A549 (cell line): ENCODE measurements around the gene CCDC43. TPM values are rescaled to one million over a fixed set of nuclear protein-coding genes. Genes with fewer than 3 reads are reported as not detected.
"Not testable (repeated sequence)": the region's sequence is repeated elsewhere in the genome, so short reads cannot be mapped to it uniquely, and the experiment has no call there.

Experiments
- ATAC-seq, 2 experiments: fragments of 200-7000 bp in 1 of 2; fragments of >200 bp in 1 of 2; cut with Nextera tagmentation in 1 of 2; cut with Tn5 transposase in 1 of 2; 3 replicates each; pipeline versions ENCODE4 v1.8.0 to v1.9.1; 2018 to 2020; ENCODE audit warnings: mild to moderate bottlenecking in 1 of 2, moderate library complexity in 1 of 2
- CTCF ChIA-PET: fragments of 300-600 bp; sonication (Branson Sonifier 250); formaldehyde crosslinking; extraction: SDS; loops from one replicate; lab custom pipeline; 2021; ENCODE audit warnings: antibody characterized with exemption, inconsistent platforms; lab: Yijun Ruan, JAX
- POLR2A ChIA-PET: fragments of 350-600 bp; formaldehyde crosslinking; extraction: SDS; loops from one replicate; lab custom pipeline; 2021; ENCODE audit warnings: antibody characterized with exemption, inconsistent platforms; lab: Yijun Ruan, JAX
- DNase-seq, 2 experiments: peaks; one replicate each; pipeline versions ENCODE4 v3.0.0 to v3.0.0-alpha.2; 2011 to 2016; ENCODE audit warnings: low read depth in 1 of 2, low spot score in 1 of 2
- FAIRE-seq: peaks from 2 replicates; lab custom pipeline; 2011; peaks lifted over from hg19 to GRCh38; lab: Jason Lieb, UNC
- H3K27ac ChIP-seq, 2 experiments: fragments of >200 bp; sonication (Bioruptor Twin); formaldehyde crosslinking; 3 replicates each; pipeline ENCODE4 v1.5.1; 2016 to 2017
- H3K4me1 ChIP-seq: fragments of >200 bp; sonication (Bioruptor Twin); formaldehyde crosslinking; 3 replicates; pipeline ENCODE4 v1.6.1; 2016
- H3K4me2 ChIP-seq: fragments of >200 bp; sonication (Bioruptor Twin); formaldehyde crosslinking; 3 replicates; pipeline ENCODE4 v1.6.1; 2016
- H3K4me3 ChIP-seq: fragments of >200 bp; sonication (Bioruptor Twin); formaldehyde crosslinking; 3 replicates; pipeline ENCODE4 v1.5.1; 2016
- H3K9me3 ChIP-seq: fragments of >200 bp; sonication (Bioruptor Twin); formaldehyde crosslinking; 3 replicates; pipeline ENCODE4 v1.6.1; 2016
- CBX2 ChIP-seq: fragments of 200-600 bp; sonication (generic); IDR thresholded peaks from 2 replicates; pipeline ENCODE4 v1.6.1; 2016; ENCODE audit warnings: low read depth, mild to moderate bottlenecking, borderline replicate concordance
- CHD4 ChIP-seq: fragments of 200-600 bp; sonication (generic); IDR thresholded peaks from 2 replicates; pipeline ENCODE4 v1.6.1; 2016; ENCODE audit warnings: antibody characterized with exemption, mild to moderate bottlenecking, borderline replicate concordance
- FOSB ChIP-seq: fragments of 250-450 bp; sonication (Bioruptor Pico); IDR thresholded peaks from 2 replicates; pipeline ENCODE4 v1.5.0; 2020; ENCODE audit warnings: mild to moderate bottlenecking, moderate library complexity
- GATA3 ChIP-seq: IDR thresholded peaks from 2 replicates; pipeline ENCODE4 v1.6.1; 2012; ENCODE audit warnings: borderline replicate concordance
- HOXB13 ChIP-seq: fragments of 250-450 bp; sonication (Bioruptor Pico); IDR thresholded peaks from 2 replicates; pipeline ENCODE4 v1.5.0; 2020; ENCODE audit warnings: low read depth, mild to moderate bottlenecking, moderate library complexity
- JUNB ChIP-seq: fragments of >200 bp; sonication (Bioruptor Twin); formaldehyde crosslinking; IDR thresholded peaks from 2 replicates; pipeline ENCODE4 v1.6.1; 2016
- KDM1A ChIP-seq: fragments of 200-600 bp; sonication (generic); IDR thresholded peaks from 2 replicates; pipeline ENCODE4 v1.6.1; 2016; ENCODE audit warnings: low read depth, mild to moderate bottlenecking
- MAZ ChIP-seq: fragments of 150-350 bp; IDR thresholded peaks from 2 replicates; pipeline ENCODE4 v1.6.1; 2014; ENCODE audit warnings: antibody characterized with exemption, low read depth, low read length, borderline replicate concordance
- MYC ChIP-seq: IDR thresholded peaks from 2 replicates; pipeline ENCODE4 v1.6.1; 2012; ENCODE audit warnings: mild to moderate bottlenecking, inconsistent platforms, low read length, improper control_type of control experiment, borderline replicate concordance
- TFCP2L1 ChIP-seq: fragments of 250-450 bp; sonication (Bioruptor Pico); IDR thresholded peaks from 2 replicates; pipeline ENCODE4 v1.5.0; 2021; ENCODE audit warnings: mild to moderate bottlenecking
- TP53 ChIP-seq: fragments of 250-450 bp; sonication (Bioruptor Pico); IDR thresholded peaks from 2 replicates; pipeline ENCODE4 v1.5.0; 2021; ENCODE audit warnings: mild to moderate bottlenecking, moderate library complexity
- ZNF302 ChIP-seq: fragments of 250-450 bp; sonication (Bioruptor Pico); IDR thresholded peaks from 2 replicates; pipeline ENCODE4 v1.9.0; 2021; ENCODE audit warnings: inconsistent platforms, mild to moderate bottlenecking, moderate library complexity
- WGBS: methylation state at CpG from one replicate; pipeline ENCODE4 v1.1.6; 2017; ENCODE audit errors: missing lambda C conversion rate; 5-methylcytosine and 5-hydroxymethylcytosine counted together
- polyA plus RNA-seq, 4 experiments: library from polyadenylated mRNA; depleted of rRNA in 3 of 4; stranded (reverse); fragments of >200 nt; fragmentation: RNase III in 1 of 4; extraction: RNeasy Plus Mini Kit Qiagen cat#74134 plus additional on column Dnase treatment in 1 of 4; gene quantifications; 2 replicates in 3 of 4; 3 replicates in 1 of 4; pipeline ENCODE4 v1.2.3, GENCODE V29; 2011 to 2017
- TF ChIP-seq, protein P1 (sequence below): fragments of 150-350 bp; IDR thresholded peaks from 2 replicates; pipeline ENCODE4 v1.6.1; 2014; ENCODE audit warnings: low read depth, mild to moderate bottlenecking, low read length
- TF ChIP-seq, protein P2 (sequence below): fragments of >200 bp; sonication (Bioruptor Twin); formaldehyde crosslinking; IDR thresholded peaks from 3 replicates; pipeline ENCODE4 v1.6.1; 2016
- TF ChIP-seq, protein P3 (sequence below): fragments of >200 bp; sonication (Bioruptor Twin); formaldehyde crosslinking; IDR thresholded peaks from 3 replicates; pipeline ENCODE4 v1.5.1; 2016
- TF ChIP-seq, protein P4 (sequence below): fragments of 250-450 bp; sonication (Bioruptor Pico); IDR thresholded peaks from 2 replicates; pipeline ENCODE4 v1.5.0; 2020; ENCODE audit warnings: low read depth, mild to moderate bottlenecking, moderate library complexity

The CCDC43 gene
- polyA plus RNA-seq, 2 of the 4 experiments (the other 2 are of a cell fraction): 34.3 to 37.3 TPM

DNA sequence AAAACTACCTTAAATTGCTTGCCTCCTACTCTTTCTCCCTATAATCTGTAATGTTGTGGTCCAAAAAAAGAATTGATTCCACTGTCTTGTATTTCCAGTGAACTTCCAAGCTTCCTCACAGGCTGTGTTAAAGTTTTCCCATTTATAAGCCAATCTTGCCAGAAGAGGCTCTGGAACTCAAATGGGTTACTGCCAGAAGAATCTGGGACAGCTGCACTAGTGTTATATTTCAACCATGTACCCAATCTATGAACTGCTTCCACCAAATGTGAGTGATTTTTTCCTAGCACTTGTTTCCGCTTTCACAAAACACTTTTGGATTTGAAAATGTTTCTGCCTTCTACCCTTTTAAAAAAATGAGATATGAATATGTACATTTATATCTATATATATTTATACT, 1.8 kb downstream of the CCDC43 start:
- WGBS: 95% methylated on average over 1 of the region's 1 CpG
- H3K27ac ChIP-seq: no peak overlapping the region
- no peak for ATAC-seq
- TF ChIP-seq, protein P1, sequence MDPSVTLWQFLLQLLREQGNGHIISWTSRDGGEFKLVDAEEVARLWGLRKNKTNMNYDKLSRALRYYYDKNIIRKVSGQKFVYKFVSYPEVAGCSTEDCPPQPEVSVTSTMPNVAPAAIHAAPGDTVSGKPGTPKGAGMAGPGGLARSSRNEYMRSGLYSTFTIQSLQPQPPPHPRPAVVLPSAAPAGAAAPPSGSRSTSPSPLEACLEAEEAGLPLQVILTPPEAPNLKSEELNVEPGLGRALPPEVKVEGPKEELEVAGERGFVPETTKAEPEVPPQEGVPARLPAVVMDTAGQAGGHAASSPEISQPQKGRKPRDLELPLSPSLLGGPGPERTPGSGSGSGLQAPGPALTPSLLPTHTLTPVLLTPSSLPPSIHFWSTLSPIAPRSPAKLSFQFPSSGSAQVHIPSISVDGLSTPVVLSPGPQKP: no peak
- TF ChIP-seq CBX2: no peak
- TF ChIP-seq, protein P2, sequence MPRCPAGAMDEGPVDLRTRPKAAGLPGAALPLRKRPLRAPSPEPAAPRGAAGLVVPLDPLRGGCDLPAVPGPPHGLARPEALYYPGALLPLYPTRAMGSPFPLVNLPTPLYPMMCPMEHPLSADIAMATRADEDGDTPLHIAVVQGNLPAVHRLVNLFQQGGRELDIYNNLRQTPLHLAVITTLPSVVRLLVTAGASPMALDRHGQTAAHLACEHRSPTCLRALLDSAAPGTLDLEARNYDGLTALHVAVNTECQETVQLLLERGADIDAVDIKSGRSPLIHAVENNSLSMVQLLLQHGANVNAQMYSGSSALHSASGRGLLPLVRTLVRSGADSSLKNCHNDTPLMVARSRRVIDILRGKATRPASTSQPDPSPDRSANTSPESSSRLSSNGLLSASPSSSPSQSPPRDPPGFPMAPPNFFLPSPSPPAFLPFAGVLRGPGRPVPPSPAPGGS: no peak
- TF ChIP-seq CHD4: no peak
- TF ChIP-seq JUNB: no peak
- peaks cover 21% of the 10 kb centered on the region for H3K4me1 ChIP-seq
- no peak for DNase-seq
- H3K4me3 ChIP-seq: no peak overlapping the region
- 0 out of 3 replicates have a peak overlapping the region, but pooled peaks have one; percentile 92 for H3K4me2 ChIP-seq
- ChIA-PET CTCF (interaction anchor here (0.6 to 3.2 kb wide), 7 partner anchors 9 to 220 kb away, joined by 3 to 24 read pairs (median 3); partner anchors contain the start of gene MEIOC), POLR2A (interaction anchor here (0.7 kb wide), 1 partner anchor 21 kb away, joined by 5 read pairs; no protein-coding TSS in a partner anchor)
- FAIRE-seq: no peak
- H3K9me3 ChIP-seq: no peaks in the 10 kb centered on the region

DNA sequence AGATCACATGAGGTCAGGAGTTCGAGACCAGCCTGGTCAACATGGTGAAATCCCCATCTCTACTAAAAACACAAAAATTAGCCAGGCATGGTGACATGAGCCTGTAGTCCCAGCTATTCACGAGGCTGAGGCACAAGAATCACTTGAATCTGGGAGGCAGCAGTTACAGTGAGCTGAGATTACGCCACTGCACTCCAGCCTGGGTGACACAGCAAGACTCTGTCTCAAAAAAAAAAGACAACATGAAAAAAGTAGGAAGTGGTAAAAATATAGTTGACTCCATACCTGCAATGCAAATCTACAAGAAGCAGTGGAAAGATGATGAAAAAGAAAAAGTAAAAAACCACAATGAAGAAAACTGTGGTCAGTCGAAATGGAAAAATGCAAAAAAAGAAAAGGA, 6.3 kb downstream of the CCDC43 start:
- CTCF ChIA-PET: interaction anchor here (0.6 to 5.0 kb wide), 4 partner anchors 9 to 292 kb away, joined by 3 to 20 read pairs (median 5); partner anchors contain the start of gene MEIOC
- H3K27ac ChIP-seq, DNase-seq, H3K9me3 ChIP-seq, ATAC-seq, H3K4me2 ChIP-seq, FAIRE-seq, POLR2A ChIA-PET, H3K4me1 ChIP-seq, H3K4me3 ChIP-seq: not testable (repeated sequence)
- 85% methylated on average over 4 of the region's 4 CpGs for WGBS

DNA sequence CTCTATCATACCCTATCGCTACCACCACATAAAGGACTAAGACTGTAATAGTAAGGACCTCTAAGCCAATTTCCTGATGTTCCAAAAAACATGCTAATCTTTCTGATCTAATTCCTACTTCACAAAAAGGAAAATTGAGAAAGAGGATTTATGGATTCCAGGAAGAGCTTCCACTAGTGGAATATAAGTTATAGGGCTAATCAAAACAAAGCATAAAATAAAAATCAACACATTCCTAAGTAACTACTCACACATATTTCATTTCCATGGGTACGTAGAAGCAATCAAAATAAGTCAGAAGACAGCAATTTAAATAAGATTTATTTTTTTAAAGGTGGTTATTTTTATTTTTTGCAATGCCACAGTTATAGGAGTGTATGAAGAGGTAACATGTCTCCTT, 12.4 kb downstream of the CCDC43 start:
- DNase-seq: no peak
- ChIA-PET POLR2A (no interaction called here), CTCF (interaction anchor here (0.9 to 1.3 kb wide), 3 partner anchors 24 to 141 kb away, joined by 3 read pairs; no protein-coding TSS in a partner anchor)
- FAIRE-seq: peak; percentile 56
- Histone ChIP-seq H3K27ac (no peak overlapping the region), H3K4me3 (no peak overlapping the region), H3K9me3 (no peaks in the 10 kb centered on the region), H3K4me2 (no peak overlapping the region), H3K4me1 (no peaks in the 10 kb centered on the region)
- no peak for ATAC-seq
- 70% methylated on average over 2 of the region's 2 CpGs for WGBS
- TF ChIP-seq MAZ: no peak
- no peak for TF ChIP-seq TP53
- TF ChIP-seq, protein P3, sequence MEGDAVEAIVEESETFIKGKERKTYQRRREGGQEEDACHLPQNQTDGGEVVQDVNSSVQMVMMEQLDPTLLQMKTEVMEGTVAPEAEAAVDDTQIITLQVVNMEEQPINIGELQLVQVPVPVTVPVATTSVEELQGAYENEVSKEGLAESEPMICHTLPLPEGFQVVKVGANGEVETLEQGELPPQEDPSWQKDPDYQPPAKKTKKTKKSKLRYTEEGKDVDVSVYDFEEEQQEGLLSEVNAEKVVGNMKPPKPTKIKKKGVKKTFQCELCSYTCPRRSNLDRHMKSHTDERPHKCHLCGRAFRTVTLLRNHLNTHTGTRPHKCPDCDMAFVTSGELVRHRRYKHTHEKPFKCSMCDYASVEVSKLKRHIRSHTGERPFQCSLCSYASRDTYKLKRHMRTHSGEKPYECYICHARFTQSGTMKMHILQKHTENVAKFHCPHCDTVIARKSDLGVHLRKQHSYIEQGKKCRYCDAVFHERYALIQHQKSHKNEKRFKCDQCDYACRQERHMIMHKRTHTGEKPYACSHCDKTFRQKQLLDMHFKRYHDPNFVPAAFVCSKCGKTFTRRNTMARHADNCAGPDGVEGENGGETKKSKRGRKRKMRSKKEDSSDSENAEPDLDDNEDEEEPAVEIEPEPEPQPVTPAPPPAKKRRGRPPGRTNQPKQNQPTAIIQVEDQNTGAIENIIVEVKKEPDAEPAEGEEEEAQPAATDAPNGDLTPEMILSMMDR: no peak
- TF ChIP-seq MYC: no peak
- TF ChIP-seq JUNB: no peak
- TF ChIP-seq, protein P4, sequence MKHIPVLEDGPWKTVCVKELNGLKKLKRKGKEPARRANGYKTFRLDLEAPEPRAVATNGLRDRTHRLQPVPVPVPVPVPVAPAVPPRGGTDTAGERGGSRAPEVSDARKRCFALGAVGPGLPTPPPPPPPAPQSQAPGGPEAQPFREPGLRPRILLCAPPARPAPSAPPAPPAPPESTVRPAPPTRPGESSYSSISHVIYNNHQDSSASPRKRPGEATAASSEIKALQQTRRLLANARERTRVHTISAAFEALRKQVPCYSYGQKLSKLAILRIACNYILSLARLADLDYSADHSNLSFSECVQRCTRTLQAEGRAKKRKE (CRISPR knock-in tag): no peak
- no peak for TF ChIP-seq HOXB13 (CRISPR knock-in tag)
- no peak for TF ChIP-seq ZNF302
- TF ChIP-seq TFCP2L1: no peak
- TF ChIP-seq FOSB (CRISPR knock-in tag): no peak
- TF ChIP-seq KDM1A: no peak
- TF ChIP-seq GATA3: no peak
